ENCODE results near the gene LRRC51.

GRCh38 chr11:72136684-72137262 is 56.1 kb downstream of the LRRC51 start:
- no peak for TF ChIP-seq EZH2 (optimal IDR thresholded peaks at IDR 0.05; ENCODE audit: low read depth, low read length)
- TF ChIP-seq, protein P1, sequence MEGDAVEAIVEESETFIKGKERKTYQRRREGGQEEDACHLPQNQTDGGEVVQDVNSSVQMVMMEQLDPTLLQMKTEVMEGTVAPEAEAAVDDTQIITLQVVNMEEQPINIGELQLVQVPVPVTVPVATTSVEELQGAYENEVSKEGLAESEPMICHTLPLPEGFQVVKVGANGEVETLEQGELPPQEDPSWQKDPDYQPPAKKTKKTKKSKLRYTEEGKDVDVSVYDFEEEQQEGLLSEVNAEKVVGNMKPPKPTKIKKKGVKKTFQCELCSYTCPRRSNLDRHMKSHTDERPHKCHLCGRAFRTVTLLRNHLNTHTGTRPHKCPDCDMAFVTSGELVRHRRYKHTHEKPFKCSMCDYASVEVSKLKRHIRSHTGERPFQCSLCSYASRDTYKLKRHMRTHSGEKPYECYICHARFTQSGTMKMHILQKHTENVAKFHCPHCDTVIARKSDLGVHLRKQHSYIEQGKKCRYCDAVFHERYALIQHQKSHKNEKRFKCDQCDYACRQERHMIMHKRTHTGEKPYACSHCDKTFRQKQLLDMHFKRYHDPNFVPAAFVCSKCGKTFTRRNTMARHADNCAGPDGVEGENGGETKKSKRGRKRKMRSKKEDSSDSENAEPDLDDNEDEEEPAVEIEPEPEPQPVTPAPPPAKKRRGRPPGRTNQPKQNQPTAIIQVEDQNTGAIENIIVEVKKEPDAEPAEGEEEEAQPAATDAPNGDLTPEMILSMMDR (IDR thresholded peaks at IDR 0.05; ENCODE audit: low read length) = no peak
